Stimulated activated CD8-positive, alpha-beta memory T cell treated with anti-CD3 and anti-CD28 coated beads, Interleukin-4, amount 100 ng/mL, for 24 hours (primary cell): ENCODE results near the gene RNLS.

Experiments used
- DNase-seq: peaks from one replicate; pipeline ENCODE4 v3.0.0-alpha.2; 2020; ENCODE audit warnings: low read depth

Gene RNLS

GRCh38 chr10:88259381-88259780 is 323.7 kb downstream of the RNLS start:
- DNase-seq = no peak

GRCh38 chr10:88256886-88257285 is 326.2 kb downstream of the RNLS start:
- DNase-seq = no peak

GRCh38 chr10:88256013-88256680 is 327.0 kb downstream of the RNLS start:
- DNase-seq = no peak

GRCh38 chr10:88254091-88254490 is 329.0 kb downstream of the RNLS start:
- no peak for DNase-seq

GRCh38 chr10:88253622-88254021 is 329.5 kb downstream of the RNLS start:
- no peak for DNase-seq

- DNase-seq = no peak
Measured at GRCh38 chr10:88253128-88253527, 330.0 kb downstream of the RNLS start.

GRCh38 chr10:88249450-88249849 is 333.7 kb downstream of the RNLS start:
- no peak for DNase-seq

GRCh38 chr10:88246675-88247074 is 336.4 kb downstream of the RNLS start:
- DNase-seq = no peak

GRCh38 chr10:88245974-88246511 is 337.1 kb downstream of the RNLS start:
- DNase-seq = no peak

- no peak for DNase-seq
Measured at GRCh38 chr10:88244781-88245625, 338.1 kb downstream of the RNLS start.

GRCh38 chr10:88243836-88244730 is 339.0 kb downstream of the RNLS start:
- DNase-seq = no peak

GRCh38 chr10:88243202-88243744 is 339.8 kb downstream of the RNLS start:
- no peak for DNase-seq

- DNase-seq = no peak
Measured at GRCh38 chr10:88241501-88241900, 341.6 kb downstream of the RNLS start.

GRCh38 chr10:88239212-88239611 is 343.9 kb downstream of the RNLS start:
- no peak for DNase-seq

- no peak for DNase-seq
Measured at GRCh38 chr10:88238615-88238914, 344.6 kb downstream of the RNLS start.

GRCh38 chr10:88237896-88238614 is 345.1 kb downstream of the RNLS start:
- DNase-seq = no peak

- no peak for DNase-seq
Measured at GRCh38 chr10:88236121-88236743, 346.9 kb downstream of the RNLS start.

GRCh38 chr10:88234297-88234696 is 348.8 kb downstream of the RNLS start:
- DNase-seq = no peak

- DNase-seq = no peak
Measured at GRCh38 chr10:88233870-88234269, 349.2 kb downstream of the RNLS start.

- no peak for DNase-seq
Measured at GRCh38 chr10:88232983-88233543, 350.1 kb downstream of the RNLS start.
